GM12865 (cell line): Measurements from ENCODE around the gene SH2D3A.
A peak's percentile ranks its signal among the peaks of the same experiment; 100 is the strongest.
"Not testable (repeated sequence)": the region's sequence is repeated elsewhere in the genome, so short reads cannot be mapped to it uniquely, and the experiment has no call there.

Source experiments
- DNase-seq: peaks from one replicate; pipeline ENCODE4 v3.0.0; 2010; ENCODE audit warnings: low read depth
- H3K4me3 ChIP-seq: 2 replicates; pipeline ENCODE4 v1.5.1; 2011; ENCODE audit warnings: mild to moderate bottlenecking, low read depth, low read length, control low read depth
- TF ChIP-seq, protein P1 (sequence below): IDR thresholded peaks from 2 replicates; pipeline ENCODE4 v1.5.1; 2011; ENCODE audit warnings: low read length, control low read depth, low read depth, inconsistent platforms; ENCODE audit not compliant: insufficient read depth; ENCODE audit errors: missing control alignments

The SH2D3A gene

DNA sequence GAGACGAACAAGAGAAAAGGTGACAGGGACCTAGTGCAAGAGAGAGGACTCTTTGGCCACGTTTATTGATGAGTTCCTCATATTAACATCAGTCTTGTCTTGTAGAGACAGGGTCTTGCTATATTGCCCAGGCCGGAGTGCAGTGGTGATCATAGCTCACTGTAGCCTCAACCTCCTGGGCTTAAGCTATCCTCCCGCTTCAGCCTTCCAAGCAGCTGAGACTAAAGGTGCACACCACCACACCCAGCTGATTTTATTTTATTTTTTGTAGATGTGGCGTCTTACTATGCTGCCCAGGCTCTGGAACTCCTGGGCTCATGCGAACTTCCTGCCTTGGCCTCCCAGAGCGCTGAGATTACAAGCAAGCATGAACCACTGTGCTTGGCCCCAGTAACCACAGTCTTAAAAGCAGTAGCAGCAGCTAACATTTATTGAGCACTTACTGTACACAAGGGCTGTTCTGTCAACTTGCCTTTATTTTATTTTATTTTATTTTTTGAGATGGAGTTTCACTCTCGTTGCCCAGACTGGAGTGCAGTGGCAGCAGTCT lies 1.1 kb upstream of the SH2D3A start:
- TF ChIP-seq, protein P1, sequence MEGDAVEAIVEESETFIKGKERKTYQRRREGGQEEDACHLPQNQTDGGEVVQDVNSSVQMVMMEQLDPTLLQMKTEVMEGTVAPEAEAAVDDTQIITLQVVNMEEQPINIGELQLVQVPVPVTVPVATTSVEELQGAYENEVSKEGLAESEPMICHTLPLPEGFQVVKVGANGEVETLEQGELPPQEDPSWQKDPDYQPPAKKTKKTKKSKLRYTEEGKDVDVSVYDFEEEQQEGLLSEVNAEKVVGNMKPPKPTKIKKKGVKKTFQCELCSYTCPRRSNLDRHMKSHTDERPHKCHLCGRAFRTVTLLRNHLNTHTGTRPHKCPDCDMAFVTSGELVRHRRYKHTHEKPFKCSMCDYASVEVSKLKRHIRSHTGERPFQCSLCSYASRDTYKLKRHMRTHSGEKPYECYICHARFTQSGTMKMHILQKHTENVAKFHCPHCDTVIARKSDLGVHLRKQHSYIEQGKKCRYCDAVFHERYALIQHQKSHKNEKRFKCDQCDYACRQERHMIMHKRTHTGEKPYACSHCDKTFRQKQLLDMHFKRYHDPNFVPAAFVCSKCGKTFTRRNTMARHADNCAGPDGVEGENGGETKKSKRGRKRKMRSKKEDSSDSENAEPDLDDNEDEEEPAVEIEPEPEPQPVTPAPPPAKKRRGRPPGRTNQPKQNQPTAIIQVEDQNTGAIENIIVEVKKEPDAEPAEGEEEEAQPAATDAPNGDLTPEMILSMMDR, result no peak
- DNase-seq, result peak; percentile 30
- peak overlapping the region; percentile 76 for H3K4me3 ChIP-seq

GRCh38 chr19:6767081-6767356 lies 216 bp downstream of the SH2D3A start:
- peak; percentile 72 for DNase-seq
- TF ChIP-seq, protein P1, result no peak
- peak overlapping the region; percentile 76 for H3K4me3 ChIP-seq

DNA sequence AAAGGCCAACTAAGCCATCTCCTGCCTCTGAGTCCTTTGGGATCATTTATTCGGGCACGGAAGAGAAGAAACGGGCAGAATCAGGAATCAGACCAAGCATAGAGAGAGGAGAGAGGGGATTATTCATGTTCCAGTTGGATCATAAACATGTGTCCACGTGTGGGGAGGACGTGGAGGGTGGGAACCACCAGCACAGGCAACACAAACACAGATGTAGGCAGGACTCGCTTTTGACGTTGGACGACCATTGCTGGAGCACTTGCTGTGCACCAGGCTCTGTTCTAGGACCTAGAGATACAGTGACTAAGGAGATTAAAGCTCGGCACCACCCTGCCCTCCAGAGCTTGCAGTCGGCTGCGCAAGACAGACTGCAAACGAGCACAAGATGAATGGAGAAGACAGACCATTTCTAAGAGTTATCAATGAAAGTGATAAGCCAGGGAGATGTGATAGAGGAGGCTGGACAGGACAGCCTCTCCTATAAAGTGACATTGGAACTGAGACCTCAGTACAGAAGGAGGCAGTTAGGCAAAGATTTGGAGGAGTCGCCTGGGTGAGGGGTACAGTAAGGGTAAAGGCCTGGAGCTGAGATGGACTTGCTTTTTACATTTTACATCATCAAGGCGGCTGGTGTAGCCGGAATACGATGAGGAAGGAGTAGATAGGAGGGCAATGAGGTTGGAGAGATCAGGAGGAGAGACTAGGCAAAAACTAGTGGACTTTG lies 716 bp downstream of the SH2D3A start:
- TF ChIP-seq, protein P1, result no peak
- H3K4me3 ChIP-seq, result peak overlapping the region; percentile 76
- DNase-seq, result no peak

DNA sequence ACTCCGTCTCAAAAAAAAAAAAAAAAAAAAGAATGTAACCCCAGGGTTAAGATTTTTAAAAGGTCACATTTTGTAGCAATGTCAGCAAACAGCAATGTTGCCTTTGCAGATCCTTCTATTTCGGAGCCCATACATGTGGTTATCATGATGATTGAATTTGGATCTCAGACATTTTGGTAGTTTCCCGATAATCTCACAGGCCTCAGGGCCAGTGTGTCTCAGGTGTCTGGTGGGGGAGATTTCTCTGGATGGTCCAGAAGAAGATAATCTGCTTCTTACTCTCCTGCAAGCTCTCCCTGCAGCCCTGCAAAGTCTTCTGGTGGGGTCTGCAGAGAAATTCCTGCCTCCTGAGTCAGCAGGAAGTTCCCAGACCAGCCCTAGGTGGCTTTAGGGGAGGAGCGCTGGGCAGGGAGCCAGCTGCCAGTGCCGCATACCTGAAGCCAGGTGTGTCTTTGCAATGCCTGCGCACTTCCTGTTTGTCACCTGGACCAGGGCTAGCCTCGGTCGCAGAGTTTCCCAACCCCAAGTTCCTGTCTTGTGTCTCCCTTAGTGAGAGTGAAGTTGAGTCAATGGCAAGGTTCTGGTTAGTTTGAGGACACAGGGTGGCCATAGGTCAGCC lies 1.4 kb downstream of the SH2D3A start:
- no peak for DNase-seq
- peak overlapping the region; percentile 76 for H3K4me3 ChIP-seq
- TF ChIP-seq, protein P1, result no peak

DNA sequence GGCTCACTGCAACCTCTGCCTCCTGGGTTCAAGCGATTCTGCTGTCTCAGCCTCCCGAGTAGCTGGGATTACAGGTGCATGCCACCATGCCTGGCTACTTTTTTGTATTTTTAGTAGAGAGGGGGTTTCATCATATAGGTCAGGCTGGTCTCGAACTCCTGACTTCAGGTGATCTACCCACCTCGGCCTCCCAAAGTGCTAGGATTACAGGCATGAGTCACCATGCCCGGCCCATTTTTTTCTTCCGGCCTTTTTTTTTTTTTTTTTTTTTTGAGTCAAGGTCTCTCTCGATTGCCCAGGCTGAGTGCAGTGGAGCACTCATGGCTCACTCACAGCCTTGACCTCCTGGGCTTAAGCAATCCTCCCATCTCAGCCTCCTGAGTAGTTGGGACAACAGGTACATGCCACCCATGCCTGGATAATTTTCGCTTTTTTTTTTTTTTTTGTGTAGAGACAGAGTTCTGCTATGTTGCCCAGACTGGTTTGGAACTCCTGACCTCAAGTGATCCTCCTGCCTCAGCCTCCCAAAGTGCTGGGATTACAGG lies 4.9 kb downstream of the SH2D3A start:
- not testable (repeated sequence) for H3K4me3 ChIP-seq, DNase-seq

DNA sequence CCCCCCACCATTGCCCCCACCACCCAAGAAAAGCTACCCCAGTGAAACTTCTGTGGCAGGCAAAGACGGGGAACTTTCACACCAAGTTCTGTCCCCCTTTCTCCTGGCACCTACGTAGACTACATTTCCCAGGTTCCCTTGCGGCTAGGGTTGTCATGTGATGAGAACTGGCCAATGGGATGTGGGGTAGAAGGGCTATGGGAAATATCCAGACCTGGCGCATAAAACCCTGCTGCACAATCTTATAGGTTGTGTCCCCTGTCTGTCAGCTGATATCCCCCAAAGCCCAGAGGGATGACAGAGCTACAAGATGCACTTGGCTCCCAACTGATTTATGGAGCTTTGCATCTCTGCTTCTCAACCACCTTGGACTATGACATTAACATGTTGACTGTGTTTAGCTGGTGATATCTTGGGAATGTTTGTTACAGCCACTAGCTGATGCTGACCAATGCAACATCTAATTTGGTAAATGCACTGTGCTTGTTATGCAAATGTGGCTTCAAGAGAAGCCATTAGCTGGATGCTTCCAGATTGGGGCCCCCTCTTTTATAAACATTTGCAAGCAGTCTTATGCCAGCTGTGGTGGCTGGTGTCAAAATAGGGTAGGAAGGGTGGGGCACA lies 6.1 kb downstream of the SH2D3A start:
- H3K4me3 ChIP-seq, result no peak overlapping the region
- DNase-seq, result peak; percentile 49
- TF ChIP-seq, protein P1, result no peak

GRCh38 chr19:6760606-6761005 lies 6.6 kb downstream of the SH2D3A start:
- TF ChIP-seq, protein P1, result no peak
- H3K4me3 ChIP-seq, result no peak overlapping the region
- DNase-seq, result no peak
